GM19395 (cell line): ENCODE results near the gene MST1.

Experiments
- ATAC-seq: cut with Tn5 transposase; IDR thresholded peaks from one replicate; pipeline ENCODE4 v1.9.1; 2021; ENCODE audit warnings: mild to moderate bottlenecking, moderate library complexity; ENCODE audit not compliant: unreplicated experiment

The MST1 gene

GRCh38 chr3:49689046-49689907 is at the start of gene MST1, which contains the start of gene RNF123:
MST1 (minus strand) TSS chr3:49689474; CDS start chr3:49688691, 783 bp downstream.
RNF123 (plus strand) TSS chr3:49689557; CDS start chr3:49691166, 1,609 bp downstream.
- peak; percentile 54 for ATAC-seq

GRCh38 chr3:49738067-49738713 is 48.9 kb upstream of the MST1 start:
- no peak for ATAC-seq

- ATAC-seq: no peak
Measured at GRCh38 chr3:49734752-49735151, 45.5 kb upstream of the MST1 start.

- no peak for ATAC-seq
Measured at GRCh38 chr3:49733551-49733950, 44.3 kb upstream of the MST1 start.

- ATAC-seq: no peak
Measured at GRCh38 chr3:49732597-49732996, 43.3 kb upstream of the MST1 start.

GRCh38 chr3:49729966-49730609 is 40.8 kb upstream of the MST1 start:
- ATAC-seq: no peak

GRCh38 chr3:49727924-49728361 is 38.7 kb upstream of the MST1 start:
- no peak for ATAC-seq

- no peak for ATAC-seq
Measured at GRCh38 chr3:49727154-49727923, 38.1 kb upstream of the MST1 start.

GRCh38 chr3:49725906-49726681 is 36.8 kb upstream of the MST1 start:
- no peak for ATAC-seq

- ATAC-seq: no peak
Measured at GRCh38 chr3:49724586-49724985, 35.3 kb upstream of the MST1 start.

GRCh38 chr3:49723628-49724551 is 34.6 kb upstream of the MST1 start, which contains the start of gene GMPPB:
GMPPB (minus strand) TSS chr3:49723951; CDS start chr3:49723726, 225 bp downstream.
- peak; percentile 69 for ATAC-seq

GRCh38 chr3:49723296-49723627 is 34.0 kb upstream of the MST1 start:
- no peak for ATAC-seq

- ATAC-seq: no peak
Measured at GRCh38 chr3:49722896-49723295, 33.6 kb upstream of the MST1 start.

GRCh38 chr3:49721896-49722781 is 32.9 kb upstream of the MST1 start:
- ATAC-seq: no peak

GRCh38 chr3:49721596-49721895 is 32.3 kb upstream of the MST1 start:
- ATAC-seq: no peak

- ATAC-seq: no peak
Measured at GRCh38 chr3:49720855-49721595, 31.8 kb upstream of the MST1 start.

GRCh38 chr3:49719214-49719884 is 30.1 kb upstream of the MST1 start, which contains the start of gene AMIGO3:
AMIGO3 (minus strand) TSS chr3:49719684; CDS start chr3:49719465, 219 bp downstream.
- peak; percentile 62 for ATAC-seq
